ENCODE measurements around the gene NPHP4.

- TF ChIP-seq, protein P1, sequence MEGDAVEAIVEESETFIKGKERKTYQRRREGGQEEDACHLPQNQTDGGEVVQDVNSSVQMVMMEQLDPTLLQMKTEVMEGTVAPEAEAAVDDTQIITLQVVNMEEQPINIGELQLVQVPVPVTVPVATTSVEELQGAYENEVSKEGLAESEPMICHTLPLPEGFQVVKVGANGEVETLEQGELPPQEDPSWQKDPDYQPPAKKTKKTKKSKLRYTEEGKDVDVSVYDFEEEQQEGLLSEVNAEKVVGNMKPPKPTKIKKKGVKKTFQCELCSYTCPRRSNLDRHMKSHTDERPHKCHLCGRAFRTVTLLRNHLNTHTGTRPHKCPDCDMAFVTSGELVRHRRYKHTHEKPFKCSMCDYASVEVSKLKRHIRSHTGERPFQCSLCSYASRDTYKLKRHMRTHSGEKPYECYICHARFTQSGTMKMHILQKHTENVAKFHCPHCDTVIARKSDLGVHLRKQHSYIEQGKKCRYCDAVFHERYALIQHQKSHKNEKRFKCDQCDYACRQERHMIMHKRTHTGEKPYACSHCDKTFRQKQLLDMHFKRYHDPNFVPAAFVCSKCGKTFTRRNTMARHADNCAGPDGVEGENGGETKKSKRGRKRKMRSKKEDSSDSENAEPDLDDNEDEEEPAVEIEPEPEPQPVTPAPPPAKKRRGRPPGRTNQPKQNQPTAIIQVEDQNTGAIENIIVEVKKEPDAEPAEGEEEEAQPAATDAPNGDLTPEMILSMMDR (IDR thresholded peaks at IDR 0.05; ENCODE audit: low read length) = no peak
- no peak for TF ChIP-seq EZH2 (IDR thresholded peaks at IDR 0.05; ENCODE audit: borderline replicate concordance, low read length)
Measured at GRCh38 chr1:5959087-5959486, 33.1 kb downstream of the NPHP4 start.

All from OCI-LY1 (cell line).